Testis (tissue), 2 donors: ENCODE data around the gene DAZAP1.

Source experiments
- POLR2A ChIP-seq: fragments of 450-650 bp; IDR thresholded peaks from one replicate; pipeline ENCODE4 v1.6.1; 2017; ENCODE audit warnings: antibody characterized with exemption, mild to moderate bottlenecking, moderate library complexity
- TF ChIP-seq, protein P1 (sequence below), 3 experiments: fragments of 450-650 bp in 2 of 3; fragments of 200-600 bp in 1 of 3; sonication (generic) in 1 of 3; IDR thresholded peaks; one replicate each; pipeline ENCODE4 v1.5.1; 2016 to 2019; ENCODE audit warnings: antibody characterized with exemption in 3 of 3, mild to moderate bottlenecking in 2 of 3, moderate library complexity in 1 of 3

DNA sequence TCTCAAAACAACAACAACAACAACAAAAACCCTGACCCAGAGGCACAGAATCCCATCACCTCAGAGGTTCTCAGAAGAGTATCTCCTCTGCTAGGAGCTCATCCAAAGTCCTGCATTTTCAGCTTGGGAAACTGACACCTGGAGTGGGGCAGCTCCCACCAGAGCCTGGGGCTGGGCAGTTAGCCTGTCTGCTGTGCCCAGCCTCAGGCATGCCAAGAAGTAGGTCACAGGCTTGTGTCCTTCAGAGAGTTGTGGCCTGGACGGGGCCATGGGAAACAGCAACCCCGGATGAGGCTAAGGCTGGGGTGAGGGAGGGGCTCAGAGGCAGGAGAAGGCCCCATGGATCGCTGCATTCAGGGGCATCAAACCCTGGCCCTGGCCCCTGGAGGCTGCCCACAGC, 21.6 kb upstream of the DAZAP1 start:
- TF ChIP-seq, protein P1, sequence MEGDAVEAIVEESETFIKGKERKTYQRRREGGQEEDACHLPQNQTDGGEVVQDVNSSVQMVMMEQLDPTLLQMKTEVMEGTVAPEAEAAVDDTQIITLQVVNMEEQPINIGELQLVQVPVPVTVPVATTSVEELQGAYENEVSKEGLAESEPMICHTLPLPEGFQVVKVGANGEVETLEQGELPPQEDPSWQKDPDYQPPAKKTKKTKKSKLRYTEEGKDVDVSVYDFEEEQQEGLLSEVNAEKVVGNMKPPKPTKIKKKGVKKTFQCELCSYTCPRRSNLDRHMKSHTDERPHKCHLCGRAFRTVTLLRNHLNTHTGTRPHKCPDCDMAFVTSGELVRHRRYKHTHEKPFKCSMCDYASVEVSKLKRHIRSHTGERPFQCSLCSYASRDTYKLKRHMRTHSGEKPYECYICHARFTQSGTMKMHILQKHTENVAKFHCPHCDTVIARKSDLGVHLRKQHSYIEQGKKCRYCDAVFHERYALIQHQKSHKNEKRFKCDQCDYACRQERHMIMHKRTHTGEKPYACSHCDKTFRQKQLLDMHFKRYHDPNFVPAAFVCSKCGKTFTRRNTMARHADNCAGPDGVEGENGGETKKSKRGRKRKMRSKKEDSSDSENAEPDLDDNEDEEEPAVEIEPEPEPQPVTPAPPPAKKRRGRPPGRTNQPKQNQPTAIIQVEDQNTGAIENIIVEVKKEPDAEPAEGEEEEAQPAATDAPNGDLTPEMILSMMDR (IDR thresholded peaks at IDR 0.05) = no peak
- TF ChIP-seq POLR2A = no peak
